ENCODE measurements around the gene UBA7.

DNA sequence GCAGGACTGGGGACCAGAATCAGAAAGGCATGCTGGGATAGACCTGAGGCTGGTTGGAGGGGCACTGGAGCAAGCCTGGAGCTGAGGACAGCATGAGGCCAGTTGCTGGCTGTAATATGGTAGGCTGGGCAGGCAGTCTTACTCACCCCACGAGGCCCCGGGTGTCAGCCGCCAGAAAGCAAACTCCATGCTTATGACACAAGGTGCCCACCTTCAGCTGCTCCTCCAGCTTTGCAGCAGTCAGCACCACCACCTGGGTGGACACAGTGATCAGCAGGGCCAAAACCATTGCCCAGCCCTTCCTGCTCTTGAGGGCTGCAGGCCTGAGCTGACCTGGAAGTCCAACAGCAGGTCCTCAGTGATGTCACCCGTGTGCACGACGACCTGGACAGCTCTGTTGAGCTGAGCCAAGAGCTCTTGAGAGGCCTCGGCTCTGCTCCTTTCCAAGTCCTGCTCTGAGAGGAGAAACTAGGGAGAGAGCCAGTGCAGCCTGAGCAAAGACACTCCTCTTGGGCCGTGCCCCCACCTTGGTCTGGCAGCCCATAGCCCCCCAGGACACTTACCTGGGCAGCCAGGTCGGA is 747 bp downstream of the UBA7 start:
- TF ChIP-seq, protein P1, sequence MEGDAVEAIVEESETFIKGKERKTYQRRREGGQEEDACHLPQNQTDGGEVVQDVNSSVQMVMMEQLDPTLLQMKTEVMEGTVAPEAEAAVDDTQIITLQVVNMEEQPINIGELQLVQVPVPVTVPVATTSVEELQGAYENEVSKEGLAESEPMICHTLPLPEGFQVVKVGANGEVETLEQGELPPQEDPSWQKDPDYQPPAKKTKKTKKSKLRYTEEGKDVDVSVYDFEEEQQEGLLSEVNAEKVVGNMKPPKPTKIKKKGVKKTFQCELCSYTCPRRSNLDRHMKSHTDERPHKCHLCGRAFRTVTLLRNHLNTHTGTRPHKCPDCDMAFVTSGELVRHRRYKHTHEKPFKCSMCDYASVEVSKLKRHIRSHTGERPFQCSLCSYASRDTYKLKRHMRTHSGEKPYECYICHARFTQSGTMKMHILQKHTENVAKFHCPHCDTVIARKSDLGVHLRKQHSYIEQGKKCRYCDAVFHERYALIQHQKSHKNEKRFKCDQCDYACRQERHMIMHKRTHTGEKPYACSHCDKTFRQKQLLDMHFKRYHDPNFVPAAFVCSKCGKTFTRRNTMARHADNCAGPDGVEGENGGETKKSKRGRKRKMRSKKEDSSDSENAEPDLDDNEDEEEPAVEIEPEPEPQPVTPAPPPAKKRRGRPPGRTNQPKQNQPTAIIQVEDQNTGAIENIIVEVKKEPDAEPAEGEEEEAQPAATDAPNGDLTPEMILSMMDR (IDR thresholded peaks at IDR 0.05): no peak
- TF ChIP-seq POLR2A (IDR thresholded peaks at IDR 0.05): no peak

All from right lobe of liver (tissue), 4 donors.